DMS 273 (cell line): Measurements from ENCODE around the gene THOC5.
"Not testable (repeated sequence)": the region's sequence is repeated elsewhere in the genome, so short reads cannot be mapped to it uniquely, and the experiment has no call there.

Experiments used
- DNase-seq: peaks from one replicate; lab custom pipeline; 2025; ENCODE audit not compliant: unreplicated experiment; lab: John Stamatoyannopoulos, UW

The THOC5 gene

GRCh38 chr22:29563652-29564460 lies 10.3 kb upstream of the THOC5 start:
- DNase-seq, result no peak

- no peak for DNase-seq
These were observed 6.3 kb upstream of the THOC5 start for GRCh38 chr22:29559853-29560252.

GRCh38 chr22:29559030-29559429 lies 5.5 kb upstream of the THOC5 start:
- no peak for DNase-seq

DNA sequence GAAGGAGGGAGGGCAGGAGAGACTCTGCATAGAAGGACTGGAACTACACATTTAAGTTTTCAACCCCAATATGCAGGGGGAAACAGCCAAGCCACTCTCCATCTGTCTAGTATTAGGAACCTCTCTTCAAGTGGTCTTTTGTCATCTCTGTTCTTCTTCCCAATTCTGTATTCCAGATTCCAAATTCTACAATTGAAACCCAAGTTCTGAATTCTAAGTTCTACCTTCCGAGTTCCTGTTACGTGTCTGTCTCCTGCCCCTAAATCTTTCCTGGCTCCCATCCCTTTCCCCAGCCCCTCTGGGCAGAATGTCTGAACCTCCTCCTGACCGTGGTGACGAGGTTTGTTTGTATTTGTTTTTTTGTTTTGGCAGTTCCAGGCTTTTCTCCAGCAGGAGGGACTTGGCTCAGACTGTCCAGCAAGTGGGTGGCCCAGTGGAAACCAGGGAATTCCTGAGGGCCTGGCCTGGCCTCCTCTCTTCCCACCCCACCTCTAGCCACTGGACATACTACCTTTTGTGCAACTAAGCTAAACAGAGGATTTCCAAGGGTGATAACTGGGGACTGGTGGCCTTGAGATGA lies 1.6 kb upstream of the THOC5 start:
- DNase-seq, result no peak

DNA sequence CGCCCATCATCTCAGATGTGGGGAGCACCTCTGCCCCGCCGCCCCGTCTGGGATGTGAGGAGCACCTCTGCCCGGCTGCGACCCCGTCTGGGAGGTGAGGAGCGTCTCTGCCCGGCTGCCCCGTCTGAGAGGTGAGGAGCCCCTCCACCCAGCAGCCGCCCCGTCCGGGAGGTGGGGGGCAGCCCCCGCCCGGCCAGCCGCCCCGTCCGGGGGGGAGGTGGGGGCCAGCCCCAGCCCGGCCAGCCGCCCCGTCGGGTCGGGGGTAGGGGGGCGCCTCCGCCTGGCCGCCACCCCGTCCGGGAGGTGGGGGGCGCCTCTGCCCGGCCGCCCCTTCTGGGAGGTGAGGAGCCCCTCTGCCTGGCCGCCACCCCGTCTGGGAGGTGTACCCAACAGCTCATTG lies 1.2 kb downstream of the THOC5 start:
- DNase-seq, result not testable (repeated sequence)

DNA sequence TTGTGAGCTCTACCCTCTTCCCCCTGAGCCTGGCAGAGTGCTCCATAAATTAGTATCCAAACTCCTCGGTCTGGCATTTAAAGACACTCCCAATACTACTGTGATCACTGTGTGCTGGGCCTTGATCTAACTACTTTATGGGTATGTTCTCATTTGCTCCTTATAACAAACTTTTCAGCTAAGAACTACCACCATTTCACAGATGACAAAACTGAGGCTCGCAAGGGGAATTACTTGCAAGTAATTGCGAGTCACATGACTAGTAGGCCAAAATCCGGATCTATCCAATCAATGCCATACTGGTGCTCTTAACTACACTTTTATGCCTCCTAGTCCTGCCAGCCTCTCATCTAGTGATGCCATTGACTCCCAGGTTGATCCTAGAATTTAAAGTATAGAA lies 3.6 kb downstream of the THOC5 start:
- DNase-seq, result no peak

DNA sequence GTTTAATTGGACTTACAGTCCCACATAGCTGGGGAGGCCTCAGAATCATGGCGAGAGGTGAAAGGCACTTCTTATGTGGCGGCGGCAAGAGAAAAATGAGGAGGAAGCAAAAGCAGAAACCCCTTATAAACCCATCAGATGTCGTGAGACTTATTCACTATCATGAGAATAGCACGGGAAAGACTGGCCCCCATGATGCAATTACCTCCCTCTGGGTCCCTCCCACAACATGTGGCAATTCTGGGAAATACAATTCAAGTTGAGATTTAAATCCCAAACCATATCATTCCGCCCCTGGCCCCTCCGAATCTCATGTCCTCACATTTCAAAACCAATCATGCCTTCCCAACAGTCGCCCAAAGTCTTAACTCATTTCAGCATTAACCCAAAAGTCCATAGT lies 8.5 kb downstream of the THOC5 start:
- not testable (repeated sequence) for DNase-seq

GRCh38 chr22:29541845-29542244 lies 11.7 kb downstream of the THOC5 start:
- no peak for DNase-seq

DNA sequence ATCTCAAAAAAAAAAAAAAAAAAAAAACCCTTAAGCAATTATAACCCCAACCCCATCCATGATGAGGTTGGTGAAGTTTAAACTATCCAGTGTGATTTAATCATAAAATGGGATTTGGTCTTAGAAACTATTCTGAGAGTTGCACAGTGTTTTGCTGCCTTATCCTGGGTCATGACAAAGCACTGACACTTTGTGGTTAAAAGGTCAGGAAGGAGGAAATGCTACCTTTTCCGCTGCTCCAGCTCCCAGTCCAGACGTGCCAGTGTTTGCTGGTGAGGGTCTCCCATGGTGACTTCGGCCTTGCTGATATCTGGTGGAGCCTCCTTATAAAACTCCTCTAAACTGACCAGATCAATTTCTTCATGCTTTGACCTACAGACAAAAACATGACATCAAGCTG lies 14.5 kb downstream of the THOC5 start:
- DNase-seq, result no peak

DNA sequence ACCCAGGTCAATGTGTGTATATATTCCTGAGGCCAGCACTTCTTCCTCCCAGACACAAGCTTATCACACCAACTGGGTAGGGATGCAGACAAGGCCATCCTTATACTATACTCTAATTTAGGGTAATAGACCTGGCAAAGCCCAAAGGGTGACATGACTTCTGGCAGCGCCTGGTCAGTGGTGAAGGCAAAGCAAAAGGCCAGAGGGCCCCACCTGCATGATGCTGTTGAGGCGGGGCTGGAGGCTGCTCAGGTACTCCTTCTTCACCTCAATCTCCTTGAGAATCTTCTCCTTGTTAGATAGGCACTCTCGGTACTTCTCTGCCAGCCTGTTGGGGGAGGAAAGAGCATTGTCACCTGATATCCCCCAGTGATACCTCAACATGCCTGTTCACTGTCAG lies 17.1 kb downstream of the THOC5 start:
- DNase-seq, result no peak

DNA sequence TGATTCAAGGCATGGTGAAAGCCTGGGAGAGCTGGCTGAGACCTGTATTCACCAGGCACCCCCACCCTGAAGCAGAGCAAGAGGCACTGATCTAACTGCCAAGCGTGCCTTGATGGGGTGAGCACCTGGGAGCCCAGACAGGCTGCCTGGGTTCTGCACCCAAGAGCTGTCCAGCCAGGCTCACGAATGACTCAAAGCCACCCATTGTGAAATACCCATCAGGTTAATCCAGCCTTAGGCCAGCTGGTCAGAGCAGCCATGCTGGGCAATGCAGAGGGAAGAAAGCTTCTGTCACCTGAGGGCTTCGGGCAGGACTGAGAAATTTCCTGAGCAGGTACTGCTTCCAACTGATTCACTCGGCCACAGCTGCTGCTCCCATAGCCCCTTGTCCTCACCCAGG lies 22.1 kb downstream of the THOC5 start:
- no peak for DNase-seq

GRCh38 chr22:29530716-29531115 lies 22.8 kb downstream of the THOC5 start:
- DNase-seq, result no peak

- no peak for DNase-seq
These were observed 25.4 kb downstream of the THOC5 start for GRCh38 chr22:29528144-29528543.

DNA sequence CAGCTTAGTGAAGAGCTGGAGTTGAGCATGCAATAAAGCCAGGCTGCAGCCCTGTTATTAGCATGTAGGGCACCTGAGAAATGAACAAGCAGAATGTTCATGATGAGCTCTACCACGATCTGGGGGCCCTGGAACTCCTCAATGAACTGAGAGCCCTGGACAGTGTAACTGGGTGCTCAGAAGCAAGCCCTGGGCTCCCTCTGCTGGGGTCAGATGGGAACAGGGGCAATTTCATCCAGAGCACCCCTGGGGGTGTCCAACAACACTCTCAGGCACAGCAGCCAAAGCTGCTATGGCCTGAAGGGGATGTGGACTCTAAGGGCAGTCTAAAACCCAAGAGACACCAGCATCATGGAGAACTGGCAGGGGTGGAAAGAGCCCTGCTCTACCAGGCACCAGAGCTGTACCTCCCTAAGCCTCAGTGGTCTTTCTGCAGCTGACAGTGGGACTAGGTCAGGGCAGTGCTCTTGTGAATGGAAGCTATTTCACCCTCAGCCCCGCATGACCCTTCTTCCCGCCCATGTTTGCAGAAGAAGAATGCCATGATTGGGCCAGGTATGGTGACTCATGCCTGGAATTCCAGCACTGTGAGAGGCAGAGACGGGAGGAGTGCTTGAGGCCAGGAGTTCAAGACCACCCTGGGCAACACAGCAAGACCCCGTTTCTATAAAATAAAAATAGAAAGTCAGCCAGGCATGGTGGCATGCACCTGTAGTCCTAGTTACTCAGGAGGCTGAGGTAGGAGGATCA lies 28.9 kb downstream of the THOC5 start:
- peak; percentile 52 for DNase-seq

- no peak for DNase-seq
These were observed 29.8 kb downstream of the THOC5 start for GRCh38 chr22:29523761-29524160.

DNA sequence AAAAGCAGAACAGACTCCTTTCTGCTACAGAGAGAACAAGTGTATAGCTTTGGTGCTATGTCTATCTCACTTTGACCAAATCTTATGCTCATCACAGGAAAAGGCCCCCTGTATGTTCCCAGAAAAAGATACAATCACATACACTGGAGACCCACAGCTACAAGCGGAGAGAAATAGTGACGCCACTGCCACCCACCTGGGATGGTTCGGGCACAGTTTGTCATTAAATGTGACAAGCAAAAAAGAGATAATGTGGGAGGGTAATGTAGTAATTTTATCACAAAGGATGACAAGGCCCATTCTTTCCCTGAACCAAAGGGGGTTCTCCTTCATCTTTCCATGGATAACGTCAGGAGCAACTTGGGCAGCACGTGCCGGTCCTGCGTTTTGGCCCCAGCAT lies 32.0 kb downstream of the THOC5 start:
- DNase-seq, result no peak

DNA sequence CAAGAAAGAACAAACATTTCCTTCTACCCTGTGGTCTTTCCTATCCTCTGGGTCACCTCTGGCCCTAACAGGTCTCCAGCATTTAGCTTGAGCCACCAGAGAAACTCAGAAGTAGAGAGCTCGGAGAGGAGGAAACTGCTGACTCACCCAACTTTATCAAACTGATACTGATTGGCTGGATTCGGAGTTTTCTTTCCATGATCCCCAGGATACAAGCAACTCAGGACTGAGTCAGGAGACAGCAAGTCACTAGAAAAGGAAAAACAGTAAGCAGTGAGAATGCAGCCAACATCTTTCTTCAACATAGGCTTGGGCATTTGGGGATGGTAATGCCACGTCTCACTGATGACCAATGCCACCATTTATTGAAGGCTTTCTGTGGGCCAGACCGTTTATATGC lies 32.7 kb downstream of the THOC5 start:
- no peak for DNase-seq

DNA sequence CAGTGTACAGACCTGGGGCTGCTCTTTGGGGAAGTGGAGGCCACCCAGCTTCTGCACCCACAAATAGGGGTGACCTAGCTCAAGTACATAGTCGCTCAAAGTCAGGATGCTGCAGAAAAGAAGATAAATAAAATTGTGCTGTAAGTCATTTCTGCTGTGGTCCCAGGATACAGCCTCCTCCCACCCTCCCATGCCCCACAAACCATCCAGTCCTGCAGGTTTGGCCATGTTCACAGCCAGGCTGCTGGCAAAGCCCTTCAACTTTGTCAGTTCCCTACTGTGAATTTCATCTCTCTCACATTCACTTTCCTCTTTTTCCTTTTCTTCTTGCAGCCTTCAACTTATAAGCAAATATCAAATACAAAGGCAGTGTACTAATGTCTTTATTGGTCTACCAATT lies 33.6 kb downstream of the THOC5 start:
- DNase-seq, result no peak

GRCh38 chr22:29518427-29518826 lies 35.1 kb downstream of the THOC5 start:
- DNase-seq, result no peak

DNA sequence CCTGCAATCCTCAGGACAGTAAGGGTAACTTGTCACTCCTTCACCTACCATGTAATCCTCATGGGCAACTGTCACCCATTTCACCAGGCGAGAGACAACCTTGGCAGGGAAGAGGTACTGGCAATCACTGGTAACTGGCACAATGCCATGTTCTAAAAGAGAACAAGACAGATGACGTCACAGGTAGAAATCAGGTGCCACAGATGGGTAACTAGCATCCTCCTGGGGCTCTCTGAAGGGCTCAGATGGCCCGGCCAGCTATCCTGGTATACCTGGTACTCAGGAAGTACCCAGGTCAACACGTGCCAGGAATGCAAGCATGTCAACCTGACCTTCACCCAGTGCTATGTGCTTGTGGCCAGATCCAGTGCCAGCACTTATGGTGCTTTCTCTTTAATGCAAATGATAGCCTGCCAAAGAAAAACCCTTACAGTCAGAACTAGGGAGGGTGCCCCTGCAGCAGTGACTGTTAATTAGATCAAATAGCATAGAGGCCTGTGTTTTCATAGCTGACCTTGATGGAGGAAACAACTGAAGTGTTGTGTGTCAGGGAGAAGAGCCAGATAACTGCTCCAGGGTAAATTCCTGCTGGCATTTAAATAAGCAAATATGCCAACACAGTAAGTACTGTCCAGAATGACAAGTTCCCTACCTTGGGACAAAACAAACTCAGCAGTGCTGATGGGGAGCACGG lies 36.2 kb downstream of the THOC5 start:
- DNase-seq, result no peak

GRCh38 chr22:29512031-29512430 lies 41.5 kb downstream of the THOC5 start:
- no peak for DNase-seq
